GM12878 (cell line): ENCODE results near the gene TGFB1. TPM values are rescaled to one million over a fixed set of nuclear protein-coding genes. Genes with fewer than 3 reads are reported as not detected.
"Not testable (repeated sequence)": the region's sequence is repeated elsewhere in the genome, so short reads cannot be mapped to it uniquely, and the experiment has no call there.

Experiments used
- ATAC-seq: fragments of 200-7000 bp; cut with Tn5 transposase; 3 replicates; pipeline ENCODE4 v1.9.1; 2020; ENCODE audit warnings: mild to moderate bottlenecking, moderate library complexity
- BruUV-seq: library from RNA; stranded (reverse); fragments of 400-500 nt; replicated peaks from 2 replicates; lab custom pipeline; 2021; lab: Mats Ljungman, UMichigan
- CTCF ChIA-PET: fragments of 300-600 bp; sonication (Branson Sonifier 250); formaldehyde crosslinking; extraction: SDS; loops from one replicate; lab custom pipeline; 2021; ENCODE audit warnings: inconsistent platforms; lab: Yijun Ruan, JAX
- POLR2A ChIA-PET: fragments of 350-600 bp; formaldehyde crosslinking; extraction: SDS; loops from one replicate; lab custom pipeline; 2021; ENCODE audit warnings: inconsistent platforms; lab: Charles Lee
- RAD21 ChIA-PET: fragments of 300-600 bp; sonication (Branson Sonifier 250); formaldehyde crosslinking; loops from one replicate; lab custom pipeline; 2023; ENCODE audit warnings: antibody characterized with exemption; ENCODE audit not compliant: unreplicated experiment; lab: Charles Lee
- SMC1A ChIA-PET: fragments of 300-600 bp; sonication (Branson Sonifier 250); formaldehyde crosslinking; loops from one replicate; lab custom pipeline; 2023; ENCODE audit not compliant: unreplicated experiment, uncharacterized antibody; lab: Charles Lee
- DNase-seq: peaks from one replicate; pipeline ENCODE4 v3.0.0-alpha.2; 2011; ENCODE audit warnings: low read depth, low spot score
- FAIRE-seq: peaks from 3 replicates; lab custom pipeline; 2011; peaks lifted over from hg19 to GRCh38; lab: Jason Lieb, UNC
- H2AFZ ChIP-seq: 2 replicates; pipeline ENCODE4 v1.6.0; 2011; ENCODE audit warnings: low read depth, low read length, control low read depth; ENCODE audit not compliant: control insufficient read depth
- H3K27ac ChIP-seq: 2 replicates; pipeline ENCODE4 v1.5.1; 2011; ENCODE audit warnings: control low read depth; ENCODE audit not compliant: control insufficient read depth, insufficient read depth
- H3K27me3 ChIP-seq, 2 experiments: replicated peaks in 1 of 2; 2 replicates each; pipeline versions ENCODE4 v1.6.0 to v1.6.1; 2011; ENCODE audit warnings: low read length in 1 of 2; ENCODE audit not compliant: control insufficient read depth in 2 of 2, insufficient read depth in 2 of 2
- H3K36me3 ChIP-seq, 2 experiments: 2 replicates each; pipeline ENCODE4 v1.5.1; 2011; ENCODE audit warnings: low read length in 1 of 2; ENCODE audit not compliant: control insufficient read depth in 2 of 2, insufficient read depth in 2 of 2
- H3K4me1 ChIP-seq: 2 replicates; pipeline ENCODE4 v1.6.1; 2011; ENCODE audit warnings: mild to moderate bottlenecking, low read length, moderate library complexity, mixed read lengths; ENCODE audit not compliant: control insufficient read depth, insufficient read depth
- H3K4me2 ChIP-seq: 2 replicates; pipeline ENCODE4 v1.6.0; 2011; ENCODE audit warnings: control low read depth; ENCODE audit not compliant: control insufficient read depth, insufficient read depth
- H3K4me3 ChIP-seq: fragments of 200-600 bp; sonication (generic); 2 replicates; pipeline ENCODE4 v1.5.1; 2016
- H3K79me2 ChIP-seq: 2 replicates; pipeline ENCODE4 v1.6.0; 2011; ENCODE audit warnings: low read length; ENCODE audit not compliant: control insufficient read depth, insufficient read depth
- H3K9ac ChIP-seq: 2 replicates; pipeline ENCODE4 v1.8.0; 2011; ENCODE audit warnings: low read length, control low read depth, mixed read lengths; ENCODE audit not compliant: control insufficient read depth, insufficient read depth
- H3K9me3 ChIP-seq: replicated peaks from 3 replicates; pipeline ENCODE4 v1.5.1; 2011; ENCODE audit warnings: mild to moderate bottlenecking, low read length; ENCODE audit not compliant: control insufficient read depth, insufficient read depth
- H4K20me1 ChIP-seq: 2 replicates; pipeline ENCODE4 v1.6.0; 2011; ENCODE audit not compliant: control insufficient read depth, insufficient read depth
- BHLHE40 ChIP-seq, 2 experiments: fragments of 450-650 bp in 1 of 2; IDR thresholded peaks; 2 replicates each; pipeline ENCODE4 v1.6.1; 2011 to 2017; ENCODE audit warnings: low read depth in 2 of 2, borderline replicate concordance in 1 of 2, improper control_type of control experiment in 1 of 2, low read length in 1 of 2, mild to moderate bottlenecking in 1 of 2
- HDGF ChIP-seq: fragments of 450-650 bp; IDR thresholded peaks from 2 replicates; pipeline ENCODE4 v1.6.1; 2016; ENCODE audit warnings: antibody characterized with exemption
- POLR2AphosphoS5 ChIP-seq: IDR thresholded peaks from 2 replicates; pipeline ENCODE4 v1.6.1; 2011; ENCODE audit warnings: mild to moderate bottlenecking, low read length, inconsistent platforms
- RBBP5 ChIP-seq: fragments of 200-600 bp; sonication (generic); conservative IDR thresholded peaks from 2 replicates; pipeline ENCODE4 v1.6.1; 2016
- RUNX3 ChIP-seq: IDR thresholded peaks from 2 replicates; pipeline ENCODE4 v1.6.1; 2012; ENCODE audit warnings: low read length, inconsistent platforms
- SMARCA5 ChIP-seq: fragments of 450-650 bp; IDR thresholded peaks from 2 replicates; pipeline ENCODE4 v1.6.1; 2017; ENCODE audit warnings: mild to moderate bottlenecking
- WGBS: methylation state at CpG from one replicate; pipeline ENCODE4 v1.1.6; 2016; ENCODE audit warnings: low lambda C conversion rate; ENCODE audit not compliant: insufficient replicate concordance, insufficient coverage; ENCODE audit errors: missing lambda C conversion rate; 5-methylcytosine and 5-hydroxymethylcytosine counted together
- in situ Hi-C: fragments of 300-500 bp; cut with MboI; formaldehyde crosslinking; loops from 9 replicates; pipeline ENCODE4 v1.14.3; 2018; ENCODE audit warnings: mixed read lengths
- intact Hi-C: fragments of 100-400 bp; cut with micrococcal nuclease; formaldehyde crosslinking; loops from one replicate; pipeline ENCODE4 v1.14.2; 2022; ENCODE audit not compliant: unreplicated experiment
- polyA plus RNA-seq, 11 experiments: library from polyadenylated mRNA; depleted of rRNA in 4 of 11; unstranded in 6 of 11; stranded (reverse) in 5 of 11; fragments of >200 nt; fragmentation: Nextera tagmentation in 4 of 11; fragmentation: Illumina TruSeq in 1 of 11; extraction: Ambion mirVana in 4 of 11; extraction: Trizol in 1 of 11; gene quantifications; 1 replicate in 1 of 11; 2 replicates in 10 of 11; pipeline versions ENCODE4 v1.2.1 to v1.2.3, GENCODE V29; 2011 to 2016; ENCODE audit warnings: inconsistent platforms in 2 of 11, missing spikeins in 2 of 11, low read depth in 1 of 11
- total RNA-seq, 4 experiments: library from RNA; depleted of rRNA in 3 of 4; stranded (reverse); fragments of >200 nt in 3 of 4; fragmentation: Illumina TruSeq in 1 of 4; extraction: Trizol in 1 of 4; gene quantifications; 2 replicates each; pipeline versions ENCODE4 v1.2.1 to v1.2.3, GENCODE V29; 2013 to 2021
- TF ChIP-seq, protein P1 (sequence below): fragments of 450-650 bp; conservative IDR thresholded peaks from 2 replicates; pipeline ENCODE4 v1.6.1; 2017; ENCODE audit warnings: mild to moderate bottlenecking, moderate library complexity
- TF ChIP-seq, protein P2 (sequence below): IDR thresholded peaks from 2 replicates; pipeline ENCODE4 v1.6.1; 2011; ENCODE audit warnings: low read depth, mild to moderate bottlenecking, low read length, moderate library complexity, borderline replicate concordance; ENCODE audit errors: extremely low read depth

TGFB1 gene
- total and polyA plus RNA-seq, 10 of the 15 experiments (the other 5 are each of a cell fraction or from before 2014, with no cell fraction given), result 0.23 to 120 (median 10.9) TPM

DNA sequence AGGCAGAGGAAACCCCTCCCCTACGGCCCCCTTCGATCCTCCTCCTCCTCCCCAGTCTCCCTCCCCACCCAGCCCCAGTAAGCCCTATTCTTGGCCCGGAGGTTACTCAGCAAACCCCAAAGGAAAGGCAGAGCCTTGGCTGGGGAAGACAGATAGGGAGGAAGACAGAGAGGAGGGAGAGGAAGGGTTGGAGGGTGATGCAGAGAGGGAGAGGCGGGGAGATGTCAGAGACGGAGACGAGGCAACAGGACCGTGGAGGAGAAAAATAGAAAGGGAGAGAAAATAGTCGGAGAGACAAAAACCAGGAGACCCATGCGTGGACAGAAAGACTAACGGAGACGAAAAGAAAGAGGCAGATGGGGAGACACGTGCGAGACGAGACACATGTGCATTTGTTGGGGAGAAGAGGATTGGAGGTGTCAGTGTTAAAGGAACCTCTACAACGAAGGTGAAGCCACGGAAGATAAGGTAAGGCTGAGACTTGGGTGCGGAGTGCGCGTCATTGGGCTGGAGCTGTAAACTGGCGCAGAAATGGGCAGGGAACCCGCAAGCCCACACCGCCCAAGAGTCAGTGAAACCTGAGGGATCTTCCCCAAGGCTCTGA lies 2.9 kb downstream of the TGFB1 start:
- SMC1A ChIA-PET, result interaction anchor here (0.8 to 3.1 kb wide), 6 partner anchors 14 to 87 kb away, joined by 3 to 14 read pairs (median 4); partner anchors contain the start of genes B9D2 and HNRNPUL1
- CTCF ChIA-PET, result interaction anchor here (0.7 to 6.4 kb wide), 8 partner anchors 14 to 98 kb away, joined by 3 to 91 read pairs (median 6); partner anchors contain the start of genes B9D2, CCDC97 and HNRNPUL1
- POLR2A ChIA-PET, result interaction anchor here (0.5 to 3.2 kb wide), 12 partner anchors 8 to 774 kb away, joined by 3 to 46 read pairs (median 5); partner anchors contain the start of genes B9D2 and DMAC2
- peaks cover 57% of the 10 kb centered on the region for H3K79me2 ChIP-seq
- H3K36me3 ChIP-seq, result peaks cover 4 to 7% of the 10 kb centered on the region in 2 experiments; a peak in 3 of 4 replicates
- no peak overlapping the region; the same call in 1 of the 2 replicates for H2AFZ ChIP-seq
- BruUV-seq, result no TSS peak
- intact Hi-C loops, result loop anchor here (2.0 to 5.0 kb wide), 4 partner anchors 24 to 186 kb away; partner anchors contain the start of gene CCDC97
- RAD21 ChIA-PET, result interaction anchor here (0.7 to 3.4 kb wide), 11 partner anchors 14 to 146 kb away, joined by 3 to 41 read pairs (median 5); partner anchors contain the start of genes B9D2, DMAC2 and HNRNPUL1
- DNase-seq, result no peak
- FAIRE-seq, result peak; percentile 7
- TF ChIP-seq BHLHE40 (IDR thresholded peaks at IDR 0.05; ENCODE audit: borderline replicate concordance in 1 of 2, low read depth in 2 of 2, low read length in 1 of 2), result peak in 1 of 2 experiments; percentile 17; a peak in 1 of 4 replicates
- TF ChIP-seq, protein P1, sequence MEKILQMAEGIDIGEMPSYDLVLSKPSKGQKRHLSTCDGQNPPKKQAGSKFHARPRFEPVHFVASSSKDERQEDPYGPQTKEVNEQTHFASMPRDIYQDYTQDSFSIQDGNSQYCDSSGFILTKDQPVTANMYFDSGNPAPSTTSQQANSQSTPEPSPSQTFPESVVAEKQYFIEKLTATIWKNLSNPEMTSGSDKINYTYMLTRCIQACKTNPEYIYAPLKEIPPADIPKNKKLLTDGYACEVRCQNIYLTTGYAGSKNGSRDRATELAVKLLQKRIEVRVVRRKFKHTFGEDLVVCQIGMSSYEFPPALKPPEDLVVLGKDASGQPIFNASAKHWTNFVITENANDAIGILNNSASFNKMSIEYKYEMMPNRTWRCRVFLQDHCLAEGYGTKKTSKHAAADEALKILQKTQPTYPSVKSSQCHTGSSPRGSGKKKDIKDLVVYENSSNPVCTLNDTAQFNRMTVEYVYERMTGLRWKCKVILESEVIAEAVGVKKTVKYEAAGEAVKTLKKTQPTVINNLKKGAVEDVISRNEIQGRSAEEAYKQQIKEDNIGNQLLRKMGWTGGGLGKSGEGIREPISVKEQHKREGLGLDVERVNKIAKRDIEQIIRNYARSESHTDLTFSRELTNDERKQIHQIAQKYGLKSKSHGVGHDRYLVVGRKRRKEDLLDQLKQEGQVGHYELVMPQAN, result peak; percentile 72; the same call in 1 of the 2 replicates
- TF ChIP-seq POLR2AphosphoS5, result 0 out of 2 replicates have a peak, but pooled peaks have one; percentile 38
- no peak for TF ChIP-seq RBBP5
- 0 out of 2 replicates have a peak, but pooled peaks have one; percentile 3 for TF ChIP-seq RUNX3
- peak; percentile 80 for TF ChIP-seq HDGF
- TF ChIP-seq, protein P2, sequence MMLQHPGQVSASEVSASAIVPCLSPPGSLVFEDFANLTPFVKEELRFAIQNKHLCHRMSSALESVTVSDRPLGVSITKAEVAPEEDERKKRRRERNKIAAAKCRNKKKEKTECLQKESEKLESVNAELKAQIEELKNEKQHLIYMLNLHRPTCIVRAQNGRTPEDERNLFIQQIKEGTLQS, result no peak
- TF ChIP-seq SMARCA5, result 0 out of 2 replicates have a peak, but pooled peaks have one; percentile 42
- TF ChIP-seq, all 136 proteins: peak for 6
- peak overlapping the region; percentile 87 for H3K9ac ChIP-seq
- WGBS, result under 1% methylated on average over 21 of the region's 22 CpGs
- H3K4me2 ChIP-seq, result peak overlapping the region; percentile 78
- H3K27ac ChIP-seq, result peak overlapping the region; percentile 84
- in situ Hi-C loops, result no loop called here
- H3K4me3 ChIP-seq, result peak overlapping the region; percentile 89
- peak; percentile 13 for ATAC-seq
- no peaks in the 10 kb centered on the region for H3K27me3 ChIP-seq
- H4K20me1 ChIP-seq, result 0 out of 2 replicates have a peak, but pooled peaks cover 2% of the 10 kb centered on the region
- peaks cover 16% of the 10 kb centered on the region for H3K4me1 ChIP-seq
- H3K9me3 ChIP-seq, result no peaks in the 10 kb centered on the region

DNA sequence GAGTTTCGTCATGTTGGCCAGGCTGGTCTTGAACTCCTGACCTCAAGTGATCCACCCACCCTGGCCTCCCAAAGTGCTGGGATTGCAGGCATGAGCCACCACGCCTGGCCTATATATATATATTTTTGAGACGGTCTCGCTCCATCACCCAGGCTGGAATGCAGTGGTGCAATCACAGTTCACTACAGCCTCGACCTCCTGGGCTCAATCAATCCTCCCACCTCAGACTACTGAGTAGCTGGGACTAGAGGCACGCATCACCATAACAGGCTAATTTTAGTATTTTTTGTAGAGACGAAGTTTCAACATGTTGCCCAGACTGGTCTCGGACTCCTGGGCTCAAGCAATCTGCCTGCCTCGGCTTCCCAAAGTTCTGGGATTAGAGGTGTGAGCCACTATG lies 6.8 kb downstream of the TGFB1 start:
- H3K9ac ChIP-seq, H3K9me3 ChIP-seq, ATAC-seq, in situ Hi-C loops, intact Hi-C loops, FAIRE-seq, DNase-seq, BruUV-seq, H3K4me3 ChIP-seq, H2AFZ ChIP-seq, H3K27me3 ChIP-seq, H3K4me2 ChIP-seq, H3K27ac ChIP-seq, H4K20me1 ChIP-seq: not testable (repeated sequence)
- ChIA-PET SMC1A (interaction anchor here (0.7 to 3.5 kb wide), 4 partner anchors 18 to 35 kb away, joined by 3 to 12 read pairs (median 6); partner anchors contain the start of gene B9D2), POLR2A (interaction anchor here (0.6 to 1.2 kb wide), 2 partner anchors 19 to 33 kb away, joined by 3 to 6 read pairs; no protein-coding TSS in a partner anchor), RAD21 (interaction anchor here (0.7 to 1.0 kb wide), 3 partner anchors 17 to 229 kb away, joined by 3 read pairs; partner anchors contain the start of genes B9D2 and CEACAM21), CTCF (interaction anchor here (1.0 kb wide), 1 partner anchor 11 kb away, joined by 3 read pairs; no protein-coding TSS in a partner anchor)
- Histone ChIP-seq H3K4me1 (peaks cover 13% of the 10 kb centered on the region), H3K79me2 (peaks cover 40% of the 10 kb centered on the region), H3K36me3 (peaks cover 17 to 19% of the 10 kb centered on the region in 2 experiments; a peak in 3 of 4 replicates)
- WGBS, result 82% methylated on average over 9 of the region's 9 CpGs
